Activated T-helper 1 cell treated with anti-CD3 and anti-CD28 coated beads, Interleukin-12 subunit alpha, Interleukin-12 subunit beta, Interleukin-2, Interleukin-4 antibody, amounts not matched to agents 30 ng/mL and 10 ng/mL and 1 ng/mL, durations not matched to agents 14 hours and 24 hours and 36 hours (primary cell): ENCODE results near the gene ANKRD35. TPM values are rescaled to one million over a fixed set of nuclear protein-coding genes. Genes with fewer than 3 reads are reported as not detected.

Source experiments
- DNase-seq: peaks from one replicate; pipeline ENCODE4 v3.0.0; 2021; ENCODE audit warnings: low spot score
- H3K27ac Mint-ChIP-seq: one replicate; pipeline ENCODE4 v1.8.0; 2021; ENCODE audit warnings: mild to moderate bottlenecking, mixed read lengths
- H3K27me3 Mint-ChIP-seq: one replicate; pipeline ENCODE4 v1.8.0; 2022; ENCODE audit warnings: mild to moderate bottlenecking, moderate library complexity, mixed read lengths; ENCODE audit not compliant: insufficient read depth
- H3K36me3 Mint-ChIP-seq: one replicate; pipeline ENCODE4 v1.8.0; 2021; ENCODE audit warnings: low read depth, mixed read lengths
- H3K4me1 Mint-ChIP-seq: one replicate; pipeline ENCODE4 v1.8.0; 2021; ENCODE audit warnings: low read depth, mixed read lengths
- H3K4me3 Mint-ChIP-seq: one replicate; pipeline ENCODE4 v1.8.0; 2021; ENCODE audit warnings: mild to moderate bottlenecking, moderate library complexity, mixed read lengths
- H3K9me3 Mint-ChIP-seq: one replicate; pipeline ENCODE4 v1.8.0; 2021; ENCODE audit warnings: mixed read lengths
- intact Hi-C: fragments of 100-400 bp; cut with micrococcal nuclease; formaldehyde crosslinking; loops from one replicate; pipeline ENCODE4 v1.15.1; 2024
- total RNA-seq: library from RNA; stranded (reverse); gene quantifications from 2 replicates; pipeline ENCODE4 v1.2.3, GENCODE V29; 2022

The ANKRD35 gene
- total RNA-seq, 1 donor from 2014 or later = 0.52 TPM

DNA sequence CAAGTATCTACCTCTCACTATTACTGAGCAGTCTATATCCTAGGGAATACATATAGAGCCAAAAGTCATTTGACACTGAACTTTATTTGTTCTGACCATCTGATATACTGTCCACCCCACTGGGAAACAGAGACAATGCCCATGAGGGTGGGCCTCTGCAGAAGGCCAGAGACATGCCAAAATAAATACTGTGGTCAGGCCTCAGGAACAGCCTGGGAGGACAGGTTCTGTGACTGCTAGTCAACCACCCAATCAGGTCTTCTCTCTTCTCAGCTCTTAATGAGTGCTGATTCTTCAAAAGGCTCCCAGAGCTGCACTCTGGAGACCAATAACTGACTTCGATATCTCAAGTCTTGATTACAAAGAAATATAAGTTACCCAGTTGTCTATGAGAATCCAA is 5.5 kb upstream of the ANKRD35 start:
- no peaks in the 10 kb centered on the region for H3K36me3 Mint-ChIP-seq
- H3K4me1 Mint-ChIP-seq = peaks cover 9% of the 10 kb centered on the region
- H3K27me3 Mint-ChIP-seq = peaks cover 8% of the 10 kb centered on the region
- intact Hi-C loops = no loop called here
- H3K9me3 Mint-ChIP-seq = no peaks in the 10 kb centered on the region
- H3K4me3 Mint-ChIP-seq = no peak overlapping the region
- DNase-seq = no peak
- no peak overlapping the region for H3K27ac Mint-ChIP-seq

DNA sequence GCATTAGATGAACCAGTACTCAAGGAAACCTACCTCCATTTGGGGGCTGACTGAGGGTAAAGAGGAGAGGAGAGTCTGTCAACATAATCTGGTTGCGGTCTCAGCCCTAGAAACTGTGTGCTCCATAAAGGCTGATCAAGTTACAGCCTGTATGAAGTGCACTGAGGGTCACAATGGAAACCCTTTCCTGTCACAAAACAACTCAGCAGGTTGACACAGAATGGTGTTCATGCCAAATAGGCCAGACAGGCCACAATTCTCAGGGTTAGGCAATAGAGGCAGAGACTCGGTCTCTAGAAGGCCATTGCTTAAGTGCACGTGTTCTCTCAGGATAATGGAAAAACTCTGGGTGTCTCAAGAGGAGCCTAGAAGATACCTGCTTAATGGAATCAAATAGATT is 4.1 kb upstream of the ANKRD35 start:
- Mint-ChIP-seq H3K4me3 (no peak overlapping the region), H3K36me3 (no peaks in the 10 kb centered on the region), H3K27ac (no peak overlapping the region), H3K27me3 (peaks cover 18% of the 10 kb centered on the region), H3K9me3 (no peaks in the 10 kb centered on the region), H3K4me1 (peaks cover 23% of the 10 kb centered on the region)
- DNase-seq = no peak
- intact Hi-C loops = no loop called here

DNA sequence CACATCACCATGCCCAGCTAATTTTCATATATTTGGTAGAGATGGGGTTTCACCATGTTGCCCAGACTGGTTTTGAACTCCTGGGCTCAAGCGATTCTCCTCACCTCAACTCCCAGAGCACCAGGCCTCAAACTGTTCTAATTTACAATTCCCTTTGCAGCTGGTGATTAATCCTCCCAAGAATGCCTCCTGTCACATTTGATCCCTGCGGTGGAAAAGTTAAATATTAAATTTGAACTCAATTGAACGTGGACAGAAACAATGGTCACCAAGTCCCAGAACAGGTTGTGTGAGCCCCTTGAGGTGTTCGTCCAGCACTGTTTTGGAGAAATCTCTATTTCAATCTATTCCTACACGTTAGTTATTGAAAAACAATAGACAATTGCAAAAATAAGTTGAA is 2.0 kb upstream of the ANKRD35 start:
- H3K4me3 Mint-ChIP-seq = no peak overlapping the region
- peaks cover 32% of the 10 kb centered on the region for H3K27me3 Mint-ChIP-seq
- intact Hi-C loops = loop anchor here (2.0 kb wide), 1 partner anchor 43 kb away; the partner anchor contains the start of gene NUDT17
- DNase-seq = no peak
- no peak overlapping the region for H3K27ac Mint-ChIP-seq
- no peaks in the 10 kb centered on the region for H3K36me3 Mint-ChIP-seq
- H3K4me1 Mint-ChIP-seq = peaks cover 25% of the 10 kb centered on the region
- H3K9me3 Mint-ChIP-seq = no peaks in the 10 kb centered on the region

DNA sequence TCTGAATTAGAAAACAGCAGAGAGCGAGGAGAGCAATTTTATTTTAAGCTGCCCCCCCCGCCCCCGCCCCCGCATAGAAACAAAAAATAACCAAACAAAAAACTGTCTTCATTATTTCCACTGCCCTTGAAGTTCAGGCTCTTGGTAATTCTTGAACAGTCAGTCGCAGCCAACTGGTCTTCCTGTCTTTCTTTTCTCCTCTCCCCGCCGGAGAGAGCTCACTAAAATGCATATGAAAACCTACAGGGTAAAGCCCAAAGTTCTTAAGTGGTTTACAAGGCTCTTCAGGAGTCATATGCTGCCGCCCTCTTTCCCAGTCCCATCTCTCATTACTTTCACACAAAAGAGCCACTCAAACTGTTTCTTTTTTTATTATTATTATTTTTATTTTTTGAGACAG is 1.1 kb upstream of the ANKRD35 start:
- intact Hi-C loops = loop anchor here (2.0 kb wide), 1 partner anchor 42 kb away; the partner anchor contains the start of gene NUDT17
- peak overlapping the region; percentile 51 for H3K4me3 Mint-ChIP-seq
- no peaks in the 10 kb centered on the region for H3K36me3 Mint-ChIP-seq
- peaks cover 32% of the 10 kb centered on the region for H3K27me3 Mint-ChIP-seq
- no peak for DNase-seq
- H3K27ac Mint-ChIP-seq = no peak overlapping the region
- H3K9me3 Mint-ChIP-seq = no peaks in the 10 kb centered on the region
- H3K4me1 Mint-ChIP-seq = peaks cover 25% of the 10 kb centered on the region

DNA sequence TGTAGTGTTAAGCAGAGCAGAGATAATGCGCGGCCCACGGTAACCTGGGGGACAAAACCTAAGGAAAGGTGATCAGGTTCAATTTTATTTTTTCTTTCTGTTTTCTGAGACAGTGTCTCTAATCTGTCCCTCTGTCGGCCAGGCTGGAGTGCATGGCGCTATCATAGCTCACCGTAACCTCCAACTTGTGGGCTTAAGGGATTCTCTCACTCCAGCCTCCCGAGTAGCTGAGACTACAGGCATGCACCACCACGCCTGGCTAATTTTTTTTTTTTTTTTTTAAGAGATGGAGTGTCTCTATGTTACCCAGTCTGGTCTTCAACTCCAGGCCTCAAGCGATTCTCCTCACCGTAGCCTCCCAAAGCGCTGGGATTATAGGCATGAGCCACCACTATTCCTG is 724 bp upstream of the ANKRD35 start:
- no peak for DNase-seq
- Mint-ChIP-seq H3K27me3 (peaks cover 32% of the 10 kb centered on the region), H3K4me1 (peaks cover 25% of the 10 kb centered on the region), H3K27ac (no peak overlapping the region), H3K9me3 (no peaks in the 10 kb centered on the region), H3K36me3 (no peaks in the 10 kb centered on the region), H3K4me3 (peak overlapping the region; percentile 78)
- intact Hi-C loops = loop anchor here (2.0 kb wide), 1 partner anchor 42 kb away; the partner anchor contains the start of gene NUDT17

DNA sequence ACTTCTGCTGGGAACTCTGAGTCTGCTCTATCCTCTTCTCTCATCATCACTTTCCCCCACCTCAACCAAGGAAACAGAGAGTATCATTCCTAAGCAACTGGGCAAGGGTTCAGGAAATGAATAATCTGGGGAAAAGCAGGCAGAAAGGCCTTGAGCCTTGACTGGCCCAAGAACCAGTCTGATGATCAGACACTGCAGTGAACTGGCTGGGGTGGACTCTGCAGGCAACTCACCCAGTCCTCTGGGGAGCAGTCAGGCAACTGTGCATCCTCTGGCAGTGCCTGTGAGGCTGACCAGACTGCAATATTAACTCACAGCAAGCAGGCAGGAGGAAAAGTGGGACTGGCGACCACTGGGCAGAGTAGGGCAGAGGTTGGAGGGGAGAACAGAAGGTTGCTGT is 991 bp downstream of the ANKRD35 start:
- H3K4me3 Mint-ChIP-seq = peak overlapping the region; percentile 78
- intact Hi-C loops = loop anchor here (1.0 to 2.0 kb wide), 4 partner anchors 8 to 74 kb away; partner anchors contain the start of genes LIX1L and PEX11B

DNA sequence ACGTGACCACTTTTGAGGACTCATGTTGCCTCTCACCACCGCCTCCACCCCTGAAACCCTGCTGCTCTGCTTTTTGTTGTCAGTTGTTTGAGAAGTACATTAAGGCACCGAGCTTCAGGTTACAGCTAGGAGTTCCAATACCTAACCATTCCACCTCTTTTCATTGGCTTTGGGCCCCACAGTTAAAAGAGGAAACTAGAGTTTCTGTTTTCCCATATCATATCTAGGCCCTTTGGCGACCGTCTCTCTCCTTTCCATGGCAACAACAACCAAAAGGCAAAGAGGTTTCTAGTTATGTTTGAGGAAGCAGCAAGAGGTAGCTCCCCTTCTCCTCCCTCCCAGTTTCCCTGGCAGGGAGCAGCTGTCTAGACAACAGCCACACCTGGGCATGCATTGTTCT is 5.9 kb downstream of the ANKRD35 start:
- DNase-seq = no peak
- Mint-ChIP-seq H3K36me3 (no peaks in the 10 kb centered on the region), H3K4me3 (no peak overlapping the region), H3K9me3 (no peaks in the 10 kb centered on the region), H3K27ac (no peak overlapping the region), H3K27me3 (peaks cover 42% of the 10 kb centered on the region), H3K4me1 (peaks cover 3% of the 10 kb centered on the region)
- intact Hi-C loops = no loop called here

More for the DNA sequence above, 991 bp downstream of the ANKRD35 start:
- Mint-ChIP-seq H3K36me3 (no peaks in the 10 kb centered on the region), H3K4me1 (peaks cover 25% of the 10 kb centered on the region), H3K9me3 (no peaks in the 10 kb centered on the region), H3K27ac (no peak overlapping the region), H3K27me3 (peaks cover 36% of the 10 kb centered on the region)
- DNase-seq = no peak

DNA sequence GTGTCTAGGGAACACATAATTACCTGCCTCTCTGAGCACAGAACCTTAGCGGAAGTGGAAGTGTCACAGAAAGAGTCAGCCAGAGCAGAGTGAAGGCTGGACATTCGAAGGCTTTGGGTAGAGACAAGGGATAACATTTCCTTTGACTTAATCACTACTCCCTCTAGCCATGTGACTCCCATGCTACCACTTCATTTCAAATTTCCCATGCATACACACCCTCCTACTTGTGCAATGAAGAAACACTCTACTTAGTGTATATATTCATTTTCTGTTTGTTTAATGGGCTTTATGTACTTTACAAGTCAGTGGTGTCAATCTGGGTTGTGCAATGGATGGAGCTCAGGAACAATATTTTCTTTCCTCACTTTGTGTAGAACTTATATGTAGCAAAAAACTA is 6.9 kb downstream of the ANKRD35 start:
- no peak overlapping the region for H3K4me3 Mint-ChIP-seq
- intact Hi-C loops = no loop called here
- H3K4me1 Mint-ChIP-seq = no peaks in the 10 kb centered on the region
- H3K27me3 Mint-ChIP-seq = peaks cover 36% of the 10 kb centered on the region
- no peak overlapping the region for H3K27ac Mint-ChIP-seq
- H3K9me3 Mint-ChIP-seq = no peaks in the 10 kb centered on the region
- H3K36me3 Mint-ChIP-seq = no peaks in the 10 kb centered on the region
- no peak for DNase-seq

DNA sequence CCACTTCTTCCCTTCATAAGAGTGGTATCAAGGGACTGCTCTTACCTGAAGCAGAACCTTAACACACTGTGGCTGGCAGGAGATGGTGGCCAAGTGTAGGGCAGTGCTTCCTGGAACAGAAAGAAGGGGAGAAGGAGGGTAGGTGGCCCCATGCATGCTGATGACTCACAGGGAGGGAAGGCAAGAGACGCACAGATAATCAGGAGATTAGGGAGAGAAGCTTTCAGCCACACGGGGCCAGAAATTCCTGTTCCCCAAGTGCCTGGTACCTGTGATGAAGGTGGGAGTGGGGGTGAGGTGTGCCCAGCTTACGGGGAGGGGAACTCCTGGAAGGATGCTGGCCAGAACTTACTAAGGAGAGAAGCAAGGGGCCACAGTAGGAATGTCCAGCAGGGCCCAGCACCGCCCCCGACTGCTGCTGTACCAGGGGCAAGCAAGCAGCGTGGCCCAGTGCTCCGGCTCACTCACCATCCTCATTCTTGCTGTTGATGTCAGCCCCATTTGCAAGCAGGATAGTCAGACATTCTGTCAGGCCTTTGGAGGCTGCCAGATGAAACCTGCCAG is 7.7 kb downstream of the ANKRD35 start:
- Mint-ChIP-seq H3K4me3 (no peak overlapping the region), H3K27me3 (peaks cover 33% of the 10 kb centered on the region), H3K27ac (no peak overlapping the region), H3K9me3 (no peaks in the 10 kb centered on the region), H3K36me3 (no peaks in the 10 kb centered on the region), H3K4me1 (peaks cover 2% of the 10 kb centered on the region)
- intact Hi-C loops = no loop called here
- DNase-seq = no peak

DNA sequence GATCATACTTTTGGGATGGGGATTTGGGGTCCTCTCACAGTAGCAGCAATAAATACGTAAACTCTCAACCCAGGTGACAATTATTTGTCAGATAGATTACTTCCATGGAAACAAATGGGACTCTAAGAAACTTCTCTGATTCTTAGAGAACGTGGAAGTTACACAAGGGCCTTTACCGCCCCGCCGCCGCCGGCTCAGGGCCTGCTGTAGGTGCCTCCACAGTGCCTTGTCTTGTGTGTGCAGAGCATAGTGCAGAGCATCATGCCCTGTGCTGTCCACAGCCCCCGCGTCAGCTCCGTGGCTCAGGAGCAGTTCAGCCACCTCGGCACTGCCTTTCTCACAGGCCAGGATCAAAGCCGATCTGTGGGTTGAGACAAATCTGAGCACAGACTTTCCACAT is 11.0 kb downstream of the ANKRD35 start:
- H3K4me1 Mint-ChIP-seq = peaks cover 16% of the 10 kb centered on the region
- no peak overlapping the region for H3K27ac Mint-ChIP-seq

DNA sequence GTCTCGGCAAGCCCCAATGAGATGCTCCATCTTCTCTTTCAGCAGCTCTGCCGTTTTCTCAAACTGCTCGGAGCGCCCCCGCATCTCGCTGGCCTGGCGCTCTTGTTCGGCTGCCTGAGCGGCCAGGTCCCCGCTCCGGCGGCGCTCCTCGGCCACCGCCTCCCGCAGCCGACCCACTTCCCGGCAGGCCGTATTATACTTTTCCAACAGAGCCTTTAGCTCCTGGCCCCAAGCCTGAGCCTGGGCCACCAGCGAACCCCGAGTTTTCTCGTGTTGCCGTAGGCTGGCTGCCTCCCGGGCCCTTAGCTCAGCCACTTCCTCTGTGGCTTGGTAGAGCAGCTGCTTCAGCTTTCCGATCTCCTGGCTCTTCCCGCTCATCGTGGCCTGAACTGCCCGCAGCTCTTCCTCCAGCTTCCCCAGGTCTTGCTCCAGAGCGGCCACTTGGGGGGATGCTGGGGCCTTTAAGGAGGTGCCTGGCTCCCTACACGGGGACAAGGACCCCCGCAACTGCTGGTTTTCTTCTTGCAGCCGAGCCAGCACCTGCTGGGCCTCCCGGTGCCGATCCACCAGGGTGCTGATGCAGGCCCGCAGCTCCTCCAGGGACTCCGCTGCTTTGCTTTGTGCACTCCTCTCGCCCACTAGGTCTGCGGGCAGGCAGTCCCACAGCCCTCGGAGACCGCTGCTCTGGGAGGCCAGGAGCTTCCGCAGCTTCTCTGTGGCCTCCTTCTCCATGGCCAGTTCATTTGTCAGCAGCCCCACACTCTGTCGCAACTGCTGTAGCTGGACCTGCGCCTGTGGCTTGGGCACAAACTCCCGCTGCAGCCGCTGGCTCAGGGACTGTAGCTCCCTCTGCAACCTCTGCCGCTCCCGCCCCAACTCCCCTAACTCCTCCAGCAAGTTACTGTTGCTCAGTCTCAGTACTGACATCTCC is 13.4 kb downstream of the ANKRD35 start:
- H3K4me1 Mint-ChIP-seq = peaks cover 16% of the 10 kb centered on the region
- intact Hi-C loops = loop anchor here (2.0 kb wide), 1 partner anchor 27 kb away; the partner anchor contains the start of gene NUDT17

More for the DNA sequence above, 11.0 kb downstream of the ANKRD35 start:
- DNase-seq = no peak
- no peaks in the 10 kb centered on the region for H3K9me3 Mint-ChIP-seq
- H3K36me3 Mint-ChIP-seq = no peaks in the 10 kb centered on the region
- H3K4me3 Mint-ChIP-seq = no peak overlapping the region
- intact Hi-C loops = no loop called here
- peaks cover 37% of the 10 kb centered on the region for H3K27me3 Mint-ChIP-seq

DNA sequence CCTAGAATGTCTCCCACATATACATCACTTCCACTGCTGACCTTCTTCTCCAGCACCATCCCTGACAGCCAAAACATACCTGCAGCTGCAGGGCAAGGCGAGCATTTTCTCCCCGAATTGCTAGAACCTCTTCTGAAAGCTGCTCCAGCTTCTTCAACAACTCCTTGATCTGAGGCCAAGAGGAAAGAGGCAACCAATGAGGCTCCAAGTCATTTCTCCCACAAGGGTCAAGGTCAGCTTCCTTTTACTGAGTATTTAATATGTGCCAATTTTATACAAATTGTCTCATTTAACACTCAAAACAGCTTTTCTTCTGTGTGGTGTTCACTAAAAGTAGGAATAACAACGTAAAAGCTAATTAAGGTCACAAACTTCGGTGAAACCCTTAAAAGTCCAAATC is 17.4 kb downstream of the ANKRD35 start:
- no peak for DNase-seq
- H3K4me1 Mint-ChIP-seq = peaks cover 16% of the 10 kb centered on the region
- no peak overlapping the region for H3K4me3 Mint-ChIP-seq
- no peaks in the 10 kb centered on the region for H3K36me3 Mint-ChIP-seq
- peaks cover 35% of the 10 kb centered on the region for H3K27me3 Mint-ChIP-seq
- H3K27ac Mint-ChIP-seq = no peak overlapping the region
- H3K9me3 Mint-ChIP-seq = no peaks in the 10 kb centered on the region
- intact Hi-C loops = no loop called here

More for the DNA sequence above, 13.4 kb downstream of the ANKRD35 start:
- H3K36me3 Mint-ChIP-seq = no peaks in the 10 kb centered on the region
- H3K4me3 Mint-ChIP-seq = peak overlapping the region; percentile 58
- peak; percentile 30 for DNase-seq
- H3K9me3 Mint-ChIP-seq = no peaks in the 10 kb centered on the region
- H3K27me3 Mint-ChIP-seq = peaks cover 43% of the 10 kb centered on the region
- H3K27ac Mint-ChIP-seq = peak overlapping the region; percentile 78
